Astrocyte (in vitro differentiated cells and primary cell): ENCODE results near the gene HOXB13. TPM values are rescaled to one million over a fixed set of nuclear protein-coding genes. Genes with fewer than 3 reads are reported as not detected.

ENCODE experiments used
- DNase-seq: peaks from one replicate; pipeline ENCODE4 v3.0.0-alpha.2; 2010; ENCODE audit warnings: low read depth
- FAIRE-seq: peaks from 2 replicates; lab custom pipeline; 2011; peaks lifted over from hg19 to GRCh38; lab: Jason Lieb, UNC
- H2AFZ ChIP-seq: 2 replicates; pipeline ENCODE4 v1.6.0; 2012; ENCODE audit warnings: low read depth, low read length, inconsistent platforms
- H3K27ac ChIP-seq: 2 replicates; pipeline ENCODE4 v1.5.1; 2011; ENCODE audit warnings: low read depth, low read length, inconsistent platforms
- H3K27me3 ChIP-seq: 2 replicates; pipeline ENCODE4 v1.6.0; 2011; ENCODE audit warnings: low read length, inconsistent platforms; ENCODE audit not compliant: insufficient read depth
- H3K36me3 ChIP-seq: 2 replicates; pipeline ENCODE4 v1.5.1; 2011; ENCODE audit warnings: low read length, inconsistent platforms; ENCODE audit not compliant: insufficient read depth
- H3K4me1 ChIP-seq: 2 replicates; pipeline ENCODE4 v1.5.1; 2011; ENCODE audit warnings: low read length, inconsistent platforms; ENCODE audit not compliant: insufficient read depth
- H3K4me2 ChIP-seq: 2 replicates; pipeline ENCODE4 v1.6.0; 2012; ENCODE audit warnings: low read length, inconsistent platforms
- H3K4me3 ChIP-seq: 2 replicates; pipeline ENCODE4 v1.5.1; 2011; ENCODE audit warnings: low read depth, mild to moderate bottlenecking, low read length, inconsistent platforms; ENCODE audit not compliant: insufficient read depth
- H3K79me2 ChIP-seq: 2 replicates; pipeline ENCODE4 v1.6.0; 2012; ENCODE audit warnings: mild to moderate bottlenecking, low read length, inconsistent platforms; ENCODE audit not compliant: insufficient read depth
- H3K9ac ChIP-seq: 2 replicates; pipeline ENCODE4 v1.6.0; 2012; ENCODE audit warnings: mild to moderate bottlenecking, low read length, inconsistent platforms
- H3K9me3 ChIP-seq: 2 replicates; pipeline ENCODE4 v1.5.1; 2012; ENCODE audit warnings: low read depth, mild to moderate bottlenecking, low read length, inconsistent platforms; ENCODE audit not compliant: insufficient read depth
- H4K20me1 ChIP-seq: 2 replicates; pipeline ENCODE4 v1.6.0; 2012; ENCODE audit warnings: low read length, inconsistent platforms; ENCODE audit not compliant: insufficient read depth
- H3K27ac Mint-ChIP-seq: one replicate; pipeline ENCODE4 v1.8.0; 2021; ENCODE audit warnings: mild to moderate bottlenecking, mixed read lengths; ENCODE audit not compliant: unreplicated experiment
- H3K27me3 Mint-ChIP-seq: one replicate; pipeline ENCODE4 v1.8.0; 2021; ENCODE audit warnings: low read depth, mixed read lengths; ENCODE audit not compliant: unreplicated experiment
- H3K36me3 Mint-ChIP-seq: one replicate; pipeline ENCODE4 v1.8.0; 2021; ENCODE audit warnings: low read depth, mixed read lengths; ENCODE audit not compliant: unreplicated experiment
- H3K4me1 Mint-ChIP-seq: one replicate; pipeline ENCODE4 v1.8.0; 2021; ENCODE audit warnings: low read depth, mixed read lengths; ENCODE audit not compliant: unreplicated experiment
- H3K4me3 Mint-ChIP-seq: one replicate; pipeline ENCODE4 v1.8.0; 2021; ENCODE audit warnings: mild to moderate bottlenecking, moderate library complexity, mixed read lengths; ENCODE audit not compliant: unreplicated experiment
- H3K9me3 Mint-ChIP-seq: one replicate; pipeline ENCODE4 v1.8.0; 2021; ENCODE audit warnings: mild to moderate bottlenecking, mixed read lengths; ENCODE audit not compliant: unreplicated experiment
- CTCF ChIP-seq: IDR thresholded peaks from 2 replicates; pipeline ENCODE4 v1.5.1; 2011; ENCODE audit warnings: low read depth, mild to moderate bottlenecking, inconsistent platforms, low read length, moderate library complexity; ENCODE audit not compliant: insufficient read depth
- EZH2 ChIP-seq: IDR thresholded peaks from 2 replicates; pipeline ENCODE4 v1.6.1; 2012; ENCODE audit warnings: mild to moderate bottlenecking, low read length, inconsistent platforms; ENCODE audit not compliant: insufficient read depth
- total RNA-seq: library from RNA; stranded (reverse); gene quantifications from 2 replicates; pipeline ENCODE4 v1.2.1, GENCODE V29; 2021

The HOXB13 gene
- total RNA-seq, 1 donor from 2014 or later = not detected

DNA sequence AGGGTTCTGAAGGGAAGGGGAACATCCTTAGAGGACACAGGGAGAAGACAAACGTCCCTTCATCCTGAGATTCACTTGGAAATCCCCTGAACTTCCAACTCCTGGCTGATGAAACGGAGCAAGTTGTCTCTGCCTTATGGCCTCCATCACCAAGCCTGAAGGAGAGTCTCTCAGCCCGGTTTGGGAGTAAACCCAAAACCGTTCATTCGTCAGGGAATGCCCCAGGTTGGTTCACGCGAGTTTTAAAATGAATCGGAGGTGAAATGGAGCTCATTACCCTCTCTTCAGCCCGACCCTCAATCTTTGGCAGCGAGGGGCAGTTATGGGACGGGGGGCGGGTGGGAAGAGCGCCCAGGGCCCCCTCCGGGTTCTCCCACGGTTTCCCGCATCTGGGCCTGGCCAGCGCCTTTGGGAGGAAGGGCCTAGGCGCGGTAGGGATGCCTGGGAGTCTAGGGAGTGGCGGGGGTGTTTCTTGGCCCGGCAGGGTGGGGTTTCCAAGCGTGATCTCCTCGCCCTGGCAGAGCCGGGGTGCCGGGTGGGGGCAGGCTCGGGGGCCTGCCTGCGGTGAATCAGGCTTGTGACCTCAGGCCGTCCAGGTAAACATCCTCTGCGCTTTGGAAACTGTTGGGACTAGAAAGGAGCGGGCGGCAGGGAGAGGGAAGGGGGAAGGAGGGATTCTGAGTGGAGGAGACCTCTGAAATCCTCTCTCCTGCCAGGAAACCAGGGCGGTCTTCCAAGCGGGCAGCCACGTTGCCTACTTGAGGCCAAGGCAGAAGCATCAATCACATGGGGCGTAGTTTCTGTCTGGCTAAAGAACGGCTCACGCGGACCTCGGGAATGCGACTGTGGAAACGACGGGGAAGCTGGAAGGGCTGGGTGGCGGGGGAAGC lies 24.1 kb upstream of the HOXB13 start:
- H3K36me3 ChIP-seq = no peaks in the 10 kb centered on the region
- Mint-ChIP-seq H3K4me3 (no peak overlapping the region), H3K36me3 (peaks cover 5% of the 10 kb centered on the region), H3K27ac (no peak overlapping the region), H3K9me3 (peaks cover 10% of the 10 kb centered on the region), H3K4me1 (peaks cover 3% of the 10 kb centered on the region), H3K27me3 (peaks cover 90% of the 10 kb centered on the region)
- H3K4me2 ChIP-seq = no peak overlapping the region
- H3K4me3 ChIP-seq = no peak overlapping the region
- peaks cover 99% of the 10 kb centered on the region for H3K27me3 ChIP-seq
- H3K9ac ChIP-seq = no peak overlapping the region
- H2AFZ ChIP-seq = no peak overlapping the region
- H3K9me3 ChIP-seq = peaks cover 8% of the 10 kb centered on the region
- H4K20me1 ChIP-seq = peaks cover 10% of the 10 kb centered on the region
- no peak for DNase-seq
- TF ChIP-seq EZH2 (peak; percentile 90), CTCF (no peak)
- FAIRE-seq = no peak
- H3K4me1 ChIP-seq = peaks cover 4% of the 10 kb centered on the region
- no peak overlapping the region for H3K27ac ChIP-seq
- H3K79me2 ChIP-seq = no peaks in the 10 kb centered on the region

DNA sequence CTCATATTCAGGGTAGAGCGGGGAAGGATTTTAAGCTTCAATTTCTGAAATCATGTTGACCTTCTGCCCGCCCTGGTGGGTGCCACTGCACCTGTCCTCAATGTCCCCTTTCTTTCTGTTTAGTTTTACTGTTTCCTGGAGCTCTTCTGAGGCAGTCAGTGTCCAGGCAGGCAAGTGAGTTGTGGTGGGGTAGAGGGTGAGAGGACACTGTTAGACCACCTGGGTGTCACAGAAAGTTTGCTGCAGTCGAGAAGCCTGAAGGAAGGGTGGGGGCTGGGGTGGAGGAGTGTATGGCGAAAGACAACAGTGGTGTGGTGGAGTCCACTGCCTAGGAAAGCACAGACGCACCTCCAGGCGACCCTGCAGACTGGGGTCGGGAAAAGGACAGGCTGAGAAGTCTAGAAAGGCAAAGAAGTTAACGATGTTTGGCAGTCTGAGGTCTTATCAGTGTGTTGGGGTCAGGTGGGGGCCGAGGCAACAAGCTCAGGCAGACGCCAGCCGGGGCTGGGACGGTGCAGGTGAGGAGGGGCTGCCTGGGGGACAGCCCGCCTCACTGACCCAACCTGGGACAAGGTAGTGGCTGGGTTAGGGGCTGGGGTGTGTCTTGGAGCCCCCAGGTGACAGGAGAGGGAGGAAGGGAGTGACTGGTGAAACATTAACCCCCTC lies 23.3 kb upstream of the HOXB13 start:
- H3K4me1 Mint-ChIP-seq = peaks cover 3% of the 10 kb centered on the region
- Histone ChIP-seq H3K36me3 (no peaks in the 10 kb centered on the region), H4K20me1 (peaks cover 10% of the 10 kb centered on the region), H3K27ac (no peak overlapping the region), H3K4me2 (no peak overlapping the region), H3K4me3 (no peak overlapping the region), H3K9me3 (peaks cover 8% of the 10 kb centered on the region), H3K9ac (no peak overlapping the region), H3K79me2 (no peaks in the 10 kb centered on the region), H2AFZ (no peak overlapping the region), H3K27me3 (peaks cover 99% of the 10 kb centered on the region), H3K4me1 (peaks cover 4% of the 10 kb centered on the region)
- FAIRE-seq (no peak), DNase-seq (no peak)
- H3K4me3 Mint-ChIP-seq = no peak overlapping the region
- H3K27me3 Mint-ChIP-seq = peaks cover 91% of the 10 kb centered on the region
- peaks cover 10% of the 10 kb centered on the region for H3K9me3 Mint-ChIP-seq
- H3K27ac Mint-ChIP-seq = no peak overlapping the region
- H3K36me3 Mint-ChIP-seq = peaks cover 4% of the 10 kb centered on the region
- no peak for TF ChIP-seq EZH2
- no peak for TF ChIP-seq CTCF
